K562 (cell line): ENCODE measurements around the gene PELI1. TPM values are rescaled to one million over a fixed set of nuclear protein-coding genes. Genes with fewer than 3 reads are reported as not detected.
"Not testable (repeated sequence)": the region's sequence is repeated elsewhere in the genome, so short reads cannot be mapped to it uniquely, and the experiment has no call there.

Experiments
- ATAC-seq: fragments of 200-7000 bp; cut with Tn5 transposase; 3 replicates; pipeline ENCODE4 v1.9.1; 2020; ENCODE audit warnings: moderate library complexity
- BruUV-seq: library from RNA; stranded (reverse); fragments of 400-500 nt; replicated peaks from 2 replicates; lab custom pipeline; 2021; lab: Mats Ljungman, UMichigan
- CTCF ChIA-PET: fragments of 300-600 bp; formaldehyde crosslinking; extraction: SDS; loops from one replicate; lab custom pipeline; 2021; ENCODE audit warnings: low intra/inter-chr PET ratio; lab: Yijun Ruan, JAX
- POLR2A ChIA-PET: fragments of 300-600, 350-650 bp; sonication (Branson Sonifier 250); formaldehyde crosslinking; extraction: SDS; loops from one replicate; lab custom pipeline; 2021; ENCODE audit warnings: antibody characterized with exemption, inconsistent platforms; lab: Yijun Ruan, JAX
- DNase-seq, 4 experiments: peaks; one replicate each; pipeline versions ENCODE4 v3.0.0 to v3.0.0-alpha.2; 2011 to 2018; ENCODE audit warnings: low spot score in 3 of 4, mixed read lengths in 3 of 4; ENCODE audit errors: extremely low read depth in 1 of 4
- FAIRE-seq: peaks from 2 replicates; lab custom pipeline; 2011; peaks lifted over from hg19 to GRCh38; lab: Jason Lieb, UNC
- H2AFZ ChIP-seq: 2 replicates; pipeline ENCODE4 v1.6.0; 2011; ENCODE audit warnings: low read depth, low read length, control low read depth, inconsistent platforms
- H3K27ac ChIP-seq: fragments of 200-600 bp; 3 replicates; pipeline ENCODE4 v1.8.0; 2011; ENCODE audit warnings: low read depth, mild to moderate bottlenecking, control low read depth, inconsistent platforms, low read length, moderate library complexity, mixed read lengths; ENCODE audit errors: extremely low read depth
- H3K27me3 ChIP-seq, 2 experiments: fragments of 300-600 bp in 1 of 2; 2 replicates in 1 of 2; 3 replicates in 1 of 2; pipeline versions ENCODE4 v1.6.0 to v1.8.0; 2011; ENCODE audit warnings: inconsistent platforms in 2 of 2, low read length in 2 of 2, mild to moderate bottlenecking in 1 of 2, mixed read lengths in 1 of 2, moderate library complexity in 1 of 2; ENCODE audit not compliant: control insufficient read depth in 2 of 2, insufficient read depth in 2 of 2
- H3K36me3 ChIP-seq: fragments of 300-600 bp; 3 replicates; pipeline ENCODE4 v1.8.0; 2011; ENCODE audit warnings: mild to moderate bottlenecking, low read length, inconsistent platforms; ENCODE audit not compliant: control insufficient read depth, insufficient read depth
- H3K4me1 ChIP-seq, 2 experiments: fragments of 200-600 bp in 1 of 2; replicated peaks in 1 of 2; 2 replicates in 1 of 2; 3 replicates in 1 of 2; pipeline versions ENCODE4 v1.5.1 to v1.8.0; 2011; ENCODE audit warnings: inconsistent platforms in 2 of 2, low read length in 2 of 2, mild to moderate bottlenecking in 1 of 2, mixed read lengths in 1 of 2, moderate library complexity in 1 of 2; ENCODE audit not compliant: control insufficient read depth in 2 of 2, insufficient read depth in 2 of 2
- H3K4me2 ChIP-seq: 2 replicates; pipeline ENCODE4 v1.6.1; 2011; ENCODE audit warnings: low read length, control low read depth, inconsistent platforms, mixed read lengths; ENCODE audit not compliant: insufficient read depth
- H3K4me3 ChIP-seq: fragments of 200-600 bp; sonication (generic), shearing (Covaris generic); 2 replicates; pipeline ENCODE4 v1.5.1; 2016; ENCODE audit warnings: control low read depth, inconsistent platforms
- H3K79me2 ChIP-seq: fragments of 200-600 bp; 3 replicates; pipeline ENCODE4 v1.8.0; 2011; ENCODE audit warnings: low read length, inconsistent platforms; ENCODE audit not compliant: control insufficient read depth, insufficient read depth
- H3K9ac ChIP-seq, 2 experiments: 2 replicates each; pipeline versions ENCODE4 v1.6.0 to v1.6.1; 2011; ENCODE audit warnings: low read depth in 2 of 2, low read length in 2 of 2, control low read depth in 1 of 2, inconsistent platforms in 1 of 2, mild to moderate bottlenecking in 1 of 2, mixed read lengths in 1 of 2; ENCODE audit not compliant: insufficient read depth in 1 of 2
- H3K9me1 ChIP-seq: one replicate; pipeline ENCODE4 v1.6.0; 2011; ENCODE audit warnings: inconsistent platforms, mild to moderate bottlenecking, low read length, moderate library complexity; ENCODE audit not compliant: control insufficient read depth, insufficient read depth
- H3K9me3 ChIP-seq: replicated peaks from 2 replicates; pipeline ENCODE4 v1.5.1; 2011; ENCODE audit warnings: low read depth, low read length, inconsistent platforms; ENCODE audit not compliant: control insufficient read depth, insufficient read depth
- H4K20me1 ChIP-seq: replicated peaks from 2 replicates; pipeline ENCODE4 v1.6.1; 2011; ENCODE audit warnings: low read length, inconsistent platforms, mixed read lengths; ENCODE audit not compliant: control insufficient read depth, insufficient read depth
- WGBS: fragments of 100-300 bp; shearing (Covaris generic); methylation state at CpG from one replicate; pipeline ENCODE4 v1.1.6; 2016; ENCODE audit warnings: low coverage, mixed read lengths; ENCODE audit not compliant: insufficient coverage; ENCODE audit errors: missing lambda C conversion rate; 5-methylcytosine and 5-hydroxymethylcytosine counted together
- in situ Hi-C: fragments of 300-500 bp; cut with MboI; formaldehyde crosslinking; loops from 4 replicates; pipeline ENCODE4 v1.15.0; 2018; ENCODE audit warnings: inconsistent platforms, mixed read lengths
- intact Hi-C: fragments of 100-400 bp; cut with micrococcal nuclease; formaldehyde crosslinking; loops from 2 replicates; pipeline ENCODE4 v1.14.2; 2022
- polyA plus RNA-seq, 8 experiments: library from polyadenylated mRNA; depleted of rRNA in 4 of 8; stranded (reverse) in 5 of 8; unstranded in 3 of 8; fragments of >200 nt; fragmentation: Nextera tagmentation in 2 of 8; fragmentation: Illumina TruSeq in 1 of 8; extraction: Ambion mirVana in 2 of 8; extraction: Trizol in 1 of 8; gene quantifications; 2 replicates each; pipeline versions ENCODE4 v1.2.1 to v1.2.3, GENCODE V29; 2011 to 2014; ENCODE audit warnings: inconsistent platforms in 1 of 8, missing spikeins in 1 of 8
- total RNA-seq, 7 experiments: library from RNA; depleted of rRNA in 6 of 7; stranded (reverse); fragments of >200 nt in 6 of 7; fragmentation: Illumina TruSeq in 2 of 7; extraction: Trizol in 2 of 7; gene quantifications; 2 replicates each; pipeline versions ENCODE4 v1.2.1 to v1.2.3, GENCODE V29; 2011 to 2021; ENCODE audit warnings: low replicate concordance in 1 of 7

The PELI1 gene
- total and polyA plus RNA-seq, 9 of the 15 experiments (the other 6 are each of a cell fraction or from before 2014, with no cell fraction given) = 3.3 to 19.2 (median 12.5) TPM

GRCh38 chr2:64076828-64077227, 67.4 kb downstream of the PELI1 start:
- not testable (repeated sequence) for H3K79me2 ChIP-seq, ATAC-seq, H3K9ac ChIP-seq

GRCh38 chr2:64074616-64075015, 69.6 kb downstream of the PELI1 start:
- CTCF ChIA-PET, H3K9ac ChIP-seq, in situ Hi-C loops, H3K9me3 ChIP-seq, H3K9me1 ChIP-seq, H3K4me2 ChIP-seq, H4K20me1 ChIP-seq, H3K27ac ChIP-seq, H3K4me1 ChIP-seq, FAIRE-seq, intact Hi-C loops, H3K36me3 ChIP-seq, POLR2A ChIA-PET, ATAC-seq, H3K27me3 ChIP-seq, DNase-seq, BruUV-seq, H3K4me3 ChIP-seq, H3K79me2 ChIP-seq, H2AFZ ChIP-seq: not testable (repeated sequence)
- WGBS = 75% methylated on average over 5 of the region's 6 CpGs

More at GRCh38 chr2:64076828-64077227, 67.4 kb downstream of the PELI1 start:
- H3K36me3 ChIP-seq, FAIRE-seq, H2AFZ ChIP-seq, intact Hi-C loops, BruUV-seq, H3K4me2 ChIP-seq, in situ Hi-C loops, H3K4me3 ChIP-seq, CTCF ChIA-PET, DNase-seq, POLR2A ChIA-PET, H3K27me3 ChIP-seq, H3K27ac ChIP-seq, H3K9me1 ChIP-seq, H4K20me1 ChIP-seq, H3K9me3 ChIP-seq: not testable (repeated sequence)
- H3K4me1 ChIP-seq = peaks cover 7 to 16% of the 10 kb centered on the region in 2 experiments
- WGBS = 77% methylated on average over 7 of the region's 7 CpGs
